T-helper 17 cell (primary cell): ENCODE data around the gene RARB. TPM values are rescaled to one million over a fixed set of nuclear protein-coding genes. Genes with fewer than 3 reads are reported as not detected.

Experiments
- ATAC-seq: fragments of 150-1000 bp; cut with Tn5 transposase; 2 replicates; pipeline ENCODE4 v1.10.0; 2021; ENCODE audit warnings: mild to moderate bottlenecking, moderate library complexity
- DNase-seq, 3 donors: peaks; one replicate each; pipeline versions ENCODE4 v3.0.0 to v3.0.0-alpha.2; 2020 to 2021
- H3K9me3 ChIP-seq: one replicate; pipeline ENCODE4 v1.7.0; 2013; ENCODE audit warnings: low read length, mild to moderate bottlenecking; ENCODE audit not compliant: control insufficient read depth, poor library complexity, severe bottlenecking
- H3K27ac Mint-ChIP-seq: one replicate; pipeline ENCODE4 v1.8.0; 2022; ENCODE audit warnings: mild to moderate bottlenecking, moderate library complexity, mixed read lengths
- H3K27me3 Mint-ChIP-seq: one replicate; pipeline ENCODE4 v1.8.0; 2022; ENCODE audit warnings: mixed read lengths
- H3K36me3 Mint-ChIP-seq: one replicate; pipeline ENCODE4 v1.8.0; 2022; ENCODE audit warnings: low read depth, mixed read lengths
- H3K4me1 Mint-ChIP-seq: one replicate; pipeline ENCODE4 v1.8.0; 2022; ENCODE audit warnings: mild to moderate bottlenecking, mixed read lengths
- H3K4me3 Mint-ChIP-seq: one replicate; pipeline ENCODE4 v1.8.0; 2022; ENCODE audit warnings: mild to moderate bottlenecking, moderate library complexity, mixed read lengths
- total RNA-seq, 4 donors: library from RNA in 2 of 4; stranded (reverse) in 2 of 4; gene quantifications; one replicate each; pipeline ENCODE4 v1.2.3 and lab custom pipeline; 2022 to 2026

The RARB gene
- total RNA-seq (not detected), total RNA-seq (lab: John Stamatoyannopoulos, UW) (0 to 0.23 reads per million in 2 donors)

DNA sequence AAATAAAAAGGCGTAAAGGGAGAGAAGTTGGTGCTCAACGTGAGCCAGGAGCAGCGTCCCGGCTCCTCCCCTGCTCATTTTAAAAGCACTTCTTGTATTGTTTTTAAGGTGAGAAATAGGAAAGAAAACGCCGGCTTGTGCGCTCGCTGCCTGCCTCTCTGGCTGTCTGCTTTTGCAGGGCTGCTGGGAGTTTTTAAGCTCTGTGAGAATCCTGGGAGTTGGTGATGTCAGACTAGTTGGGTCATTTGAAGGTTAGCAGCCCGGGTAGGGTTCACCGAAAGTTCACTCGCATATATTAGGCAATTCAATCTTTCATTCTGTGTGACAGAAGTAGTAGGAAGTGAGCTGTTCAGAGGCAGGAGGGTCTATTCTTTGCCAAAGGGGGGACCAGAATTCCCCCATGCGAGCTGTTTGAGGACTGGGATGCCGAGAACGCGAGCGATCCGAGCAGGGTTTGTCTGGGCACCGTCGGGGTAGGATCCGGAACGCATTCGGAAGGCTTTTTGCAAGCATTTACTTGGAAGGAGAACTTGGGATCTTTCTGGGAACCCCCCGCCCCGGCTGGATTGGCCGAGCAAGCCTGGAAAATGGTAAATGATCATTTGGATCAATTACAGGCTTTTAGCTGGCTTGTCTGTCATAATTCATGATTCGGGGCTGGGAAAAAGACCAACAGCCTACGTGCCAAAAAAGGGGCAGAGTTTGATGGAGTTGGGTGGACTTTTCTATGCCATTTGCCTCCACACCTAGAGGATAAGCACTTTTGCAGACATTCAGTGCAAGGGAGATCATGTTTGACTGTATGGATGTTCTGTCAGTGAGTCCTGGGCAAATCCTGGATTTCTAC is at the start of gene RARB:
Gene RARB (plus strand): TSS at position 322 of the 847 bp plus-strand sequence. CDS start 469 bp downstream, at position 791.
- Mint-ChIP-seq H3K36me3 (no peaks in the 10 kb centered on the region), H3K4me3 (peak within 1 kb of the TSS; percentile 49), H3K27ac (no peak within 1 kb of the TSS), H3K27me3 (peaks cover 71% of the 10 kb centered on the region), H3K4me1 (peaks cover 4% of the 10 kb centered on the region)
- ATAC-seq (no peak), DNase-seq (no peak)
- H3K9me3 ChIP-seq, result no peaks in the 10 kb centered on the region

DNA sequence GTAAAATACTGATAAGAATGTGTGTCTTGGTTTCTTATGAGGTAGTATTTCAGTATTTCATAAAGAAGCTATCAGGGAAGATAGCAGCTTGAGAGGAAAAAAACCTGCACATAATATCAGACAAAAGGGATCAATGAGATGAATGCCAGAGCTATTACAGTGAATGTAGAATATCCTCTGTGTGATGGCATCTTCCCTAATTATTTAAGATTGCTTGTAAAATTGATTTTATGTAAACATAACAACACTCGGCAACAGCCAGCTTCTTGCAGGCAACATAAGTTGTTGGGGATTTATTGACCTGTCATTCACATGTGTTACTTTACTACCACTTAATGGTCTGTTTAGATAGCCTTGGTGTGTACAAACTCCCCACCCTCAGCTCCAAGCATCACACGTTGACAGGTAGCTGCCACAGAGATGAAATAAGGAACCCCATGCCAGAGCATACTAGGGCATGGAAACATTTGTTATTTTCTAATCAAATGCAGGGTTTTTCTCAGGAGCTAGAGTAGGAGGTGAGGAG is 49.2 kb upstream of the RARB start:
- H3K27ac Mint-ChIP-seq, result no peak overlapping the region
- H3K4me1 Mint-ChIP-seq, result no peaks in the 10 kb centered on the region
- H3K9me3 ChIP-seq, result no peaks in the 10 kb centered on the region
- no peaks in the 10 kb centered on the region for H3K27me3 Mint-ChIP-seq
- H3K4me3 Mint-ChIP-seq, result no peak overlapping the region
- ATAC-seq, result no peak
- no peaks in the 10 kb centered on the region for H3K36me3 Mint-ChIP-seq
- DNase-seq, result no peak

DNA sequence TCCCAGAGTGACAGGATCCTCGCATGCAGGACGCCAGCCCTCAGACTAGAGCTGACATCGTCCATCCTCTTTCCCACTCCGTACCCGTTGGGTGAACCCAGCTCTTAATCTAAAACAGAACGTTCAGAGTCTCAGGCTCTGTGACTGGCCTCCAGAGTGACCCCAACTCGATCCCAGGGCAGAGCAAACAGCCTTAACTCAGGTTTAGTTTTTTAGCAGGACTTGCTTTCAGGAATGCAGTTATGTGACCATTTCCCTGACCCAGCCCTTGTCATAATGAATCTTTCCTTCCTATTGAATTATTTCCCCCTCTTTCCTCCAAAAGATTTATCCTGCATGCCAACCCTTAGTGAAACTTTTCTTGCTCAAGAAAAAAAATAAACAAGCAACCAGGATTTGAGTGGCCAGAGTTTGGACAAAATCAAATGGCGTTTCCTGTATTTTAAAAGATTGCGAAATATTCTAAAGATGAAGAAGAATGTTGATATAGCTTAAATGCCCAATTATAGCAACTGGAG is 47.8 kb upstream of the RARB start:
- H3K27ac Mint-ChIP-seq, result no peak overlapping the region
- no peaks in the 10 kb centered on the region for H3K4me1 Mint-ChIP-seq
- no peak for DNase-seq
- H3K9me3 ChIP-seq, result no peaks in the 10 kb centered on the region
- no peak for ATAC-seq
- H3K36me3 Mint-ChIP-seq, result no peaks in the 10 kb centered on the region
- H3K4me3 Mint-ChIP-seq, result no peak overlapping the region
- no peaks in the 10 kb centered on the region for H3K27me3 Mint-ChIP-seq

DNA sequence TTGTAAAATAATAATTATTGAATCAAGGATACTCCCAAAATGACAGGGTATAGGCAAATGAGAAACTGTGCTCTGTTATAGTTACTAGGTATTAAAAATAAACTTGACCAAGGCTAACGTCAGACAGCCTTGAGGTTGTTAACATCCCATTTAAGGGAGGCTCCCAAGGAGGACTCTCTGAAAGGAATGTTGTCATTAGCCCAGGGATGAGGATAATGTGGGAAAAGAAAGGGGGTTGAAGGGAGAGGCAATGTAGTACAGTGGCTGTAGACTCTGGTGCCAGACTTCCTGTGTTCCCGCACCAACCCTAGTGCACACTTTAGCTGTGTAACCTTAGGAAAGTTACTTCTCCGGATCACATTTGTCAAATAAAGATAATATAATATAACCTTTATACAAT is 47.0 kb upstream of the RARB start:
- Mint-ChIP-seq H3K4me3 (no peak overlapping the region), H3K27ac (no peak overlapping the region), H3K27me3 (no peaks in the 10 kb centered on the region), H3K36me3 (no peaks in the 10 kb centered on the region), H3K4me1 (no peaks in the 10 kb centered on the region)
- DNase-seq, result no peak
- ATAC-seq, result no peak
- H3K9me3 ChIP-seq, result no peaks in the 10 kb centered on the region

DNA sequence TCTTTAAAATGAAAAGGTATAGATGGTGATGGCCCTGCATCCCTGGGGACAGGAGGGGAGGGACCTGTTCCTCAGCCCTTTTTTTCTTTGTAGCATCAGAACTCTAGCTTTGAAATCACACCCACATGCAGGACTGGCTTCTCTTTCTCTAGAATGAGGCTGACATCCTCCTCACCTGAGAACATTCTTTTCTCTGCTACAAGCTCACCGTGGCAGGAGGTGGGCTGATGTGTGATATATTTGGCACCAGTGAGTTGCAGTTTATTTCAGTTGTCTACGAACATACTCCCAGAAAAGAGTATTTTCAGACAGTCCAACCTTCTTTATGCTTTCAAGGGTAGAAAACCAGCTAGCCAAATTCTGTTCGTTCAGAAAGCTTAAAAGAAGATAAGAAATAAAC is 43.6 kb upstream of the RARB start:
- ATAC-seq (no peak), DNase-seq (no peak)
- Mint-ChIP-seq H3K27ac (no peak overlapping the region), H3K4me3 (no peak overlapping the region), H3K4me1 (no peaks in the 10 kb centered on the region), H3K27me3 (no peaks in the 10 kb centered on the region), H3K36me3 (no peaks in the 10 kb centered on the region)
- no peaks in the 10 kb centered on the region for H3K9me3 ChIP-seq

DNA sequence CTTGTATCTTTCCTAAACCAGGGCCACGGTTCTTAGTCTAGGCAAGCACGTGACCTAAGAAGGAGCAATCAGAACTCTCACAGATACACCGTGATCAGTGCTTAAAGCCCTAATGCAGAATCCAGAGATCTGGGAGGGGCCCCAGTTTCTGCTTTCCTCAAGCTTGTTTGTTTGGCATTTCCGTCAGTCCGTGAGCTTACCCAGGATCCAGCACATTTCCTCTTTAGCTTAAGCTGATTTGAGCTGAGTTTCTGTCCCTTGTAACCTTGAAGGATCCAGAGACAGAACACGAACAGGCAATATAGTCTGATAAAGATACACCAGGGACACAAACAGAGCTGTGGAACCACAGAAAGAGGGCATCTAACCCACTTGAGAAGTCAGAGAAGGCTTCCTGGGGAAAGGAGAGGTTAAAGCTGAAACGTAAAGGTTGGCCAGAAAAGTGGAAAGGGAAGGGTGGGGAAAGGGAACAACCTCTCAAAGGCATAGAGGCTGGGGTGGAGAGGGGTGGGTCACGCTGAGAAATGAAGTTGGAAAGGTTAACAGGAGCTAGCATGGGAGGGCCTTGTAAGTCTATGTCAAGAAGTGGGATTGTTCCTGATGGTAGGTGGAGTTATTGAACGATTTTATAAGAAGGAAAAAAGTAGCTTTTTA is 42.1 kb upstream of the RARB start:
- no peaks in the 10 kb centered on the region for H3K27me3 Mint-ChIP-seq
- H3K9me3 ChIP-seq, result no peaks in the 10 kb centered on the region
- no peak for DNase-seq
- H3K36me3 Mint-ChIP-seq, result no peaks in the 10 kb centered on the region
- H3K4me1 Mint-ChIP-seq, result no peaks in the 10 kb centered on the region
- no peak overlapping the region for H3K4me3 Mint-ChIP-seq
- H3K27ac Mint-ChIP-seq, result no peak overlapping the region
- ATAC-seq, result no peak

DNA sequence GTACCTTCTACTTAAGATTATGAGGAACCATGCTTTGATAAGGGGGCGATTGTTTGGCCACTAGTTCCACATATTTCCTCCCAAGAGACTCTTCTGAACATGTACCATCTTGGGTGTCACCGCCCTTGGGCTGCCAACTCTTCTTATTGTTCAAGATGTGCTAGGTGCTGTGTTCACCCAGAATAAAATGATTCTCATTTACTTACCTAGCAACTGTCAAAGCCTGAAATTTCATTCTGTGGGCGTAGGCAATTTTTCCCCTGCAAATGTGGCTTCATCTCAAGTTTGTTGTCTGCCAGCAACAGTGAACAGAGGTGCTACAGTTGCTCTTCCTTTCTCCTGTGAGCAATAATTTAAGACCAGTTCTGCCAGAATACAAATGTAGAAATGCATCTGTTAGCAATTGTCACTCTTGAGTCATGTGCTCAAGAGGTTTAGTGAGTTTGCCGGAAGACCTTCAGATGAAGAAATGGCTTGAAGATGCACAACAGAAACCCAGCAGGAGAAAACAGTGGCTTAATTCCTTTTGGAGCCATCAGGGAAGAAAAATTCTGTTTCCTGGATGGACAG is 41.3 kb upstream of the RARB start:
- H3K9me3 ChIP-seq, result no peaks in the 10 kb centered on the region
- Mint-ChIP-seq H3K4me3 (no peak overlapping the region), H3K27me3 (no peaks in the 10 kb centered on the region), H3K4me1 (no peaks in the 10 kb centered on the region), H3K36me3 (no peaks in the 10 kb centered on the region), H3K27ac (no peak overlapping the region)
- no peak for ATAC-seq
- DNase-seq, result no peak

DNA sequence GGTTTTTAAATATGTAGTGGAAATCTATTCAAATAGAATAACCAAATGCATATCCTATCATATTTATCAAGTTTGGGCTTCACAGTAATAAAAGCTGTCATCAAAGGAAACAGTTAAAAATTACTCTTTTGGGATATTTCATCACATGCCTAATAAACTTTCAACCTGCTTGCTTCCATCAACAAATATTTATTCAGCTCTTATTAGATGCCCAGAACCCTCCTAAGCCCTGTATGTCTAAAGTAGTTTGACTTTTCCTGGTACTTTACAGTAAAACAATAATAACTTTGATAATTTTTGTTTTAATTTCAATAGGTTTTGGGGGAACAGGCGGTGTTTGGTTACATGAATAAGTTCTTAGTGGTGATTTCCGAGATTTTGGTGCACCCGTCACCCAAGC is 37.5 kb upstream of the RARB start:
- no peak for ATAC-seq
- no peaks in the 10 kb centered on the region for H3K9me3 ChIP-seq
- H3K27me3 Mint-ChIP-seq, result no peaks in the 10 kb centered on the region
- H3K4me3 Mint-ChIP-seq, result no peak overlapping the region
- H3K27ac Mint-ChIP-seq, result no peak overlapping the region
- H3K36me3 Mint-ChIP-seq, result no peaks in the 10 kb centered on the region
- DNase-seq, result no peak
- no peaks in the 10 kb centered on the region for H3K4me1 Mint-ChIP-seq

DNA sequence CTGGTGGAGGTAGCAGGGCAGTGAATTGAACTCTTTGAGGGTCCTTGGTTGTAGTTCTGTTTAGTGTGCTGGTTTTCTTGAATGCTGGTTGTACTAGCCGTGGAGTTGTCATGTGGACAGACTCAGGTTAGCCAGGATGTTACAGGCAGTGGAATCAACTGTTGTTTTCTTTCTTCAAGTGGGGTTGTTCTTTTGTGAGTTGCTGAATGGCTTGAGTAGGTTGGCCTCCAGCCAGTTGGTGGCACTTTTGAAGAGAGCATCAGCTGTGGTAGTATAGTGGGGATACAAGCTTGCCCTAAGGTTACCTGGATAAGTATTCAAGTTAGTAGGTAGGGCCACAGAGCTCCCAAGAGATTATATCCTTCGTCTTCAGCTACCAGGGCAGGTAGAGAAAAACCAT is 31.8 kb upstream of the RARB start:
- Mint-ChIP-seq H3K36me3 (no peaks in the 10 kb centered on the region), H3K27ac (no peak overlapping the region), H3K27me3 (no peaks in the 10 kb centered on the region), H3K4me1 (no peaks in the 10 kb centered on the region), H3K4me3 (no peak overlapping the region)
- no peak for DNase-seq
- H3K9me3 ChIP-seq, result no peaks in the 10 kb centered on the region
- no peak for ATAC-seq

DNA sequence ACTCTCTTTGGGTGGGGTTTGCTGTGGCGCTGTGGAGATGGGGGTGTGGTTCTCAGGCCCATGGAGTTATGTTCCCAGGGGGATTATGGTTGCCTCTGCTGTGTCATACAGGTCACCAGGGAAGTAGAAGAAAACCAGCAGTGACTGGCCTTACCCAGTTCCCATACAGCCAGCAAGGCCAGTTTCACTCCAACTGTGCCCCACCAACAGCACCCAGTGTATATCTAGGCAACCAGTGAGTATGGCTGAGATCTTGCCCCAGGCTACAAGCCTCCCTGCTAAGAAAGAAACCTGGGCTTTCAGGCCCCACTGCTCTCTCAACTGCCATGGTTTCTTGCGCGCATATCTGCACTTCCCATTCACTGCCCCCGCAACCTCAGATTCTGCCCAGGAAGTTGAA is 31.4 kb upstream of the RARB start:
- Mint-ChIP-seq H3K27me3 (no peaks in the 10 kb centered on the region), H3K36me3 (no peaks in the 10 kb centered on the region), H3K4me1 (no peaks in the 10 kb centered on the region), H3K27ac (no peak overlapping the region), H3K4me3 (no peak overlapping the region)
- DNase-seq (no peak), ATAC-seq (no peak)
- no peaks in the 10 kb centered on the region for H3K9me3 ChIP-seq

DNA sequence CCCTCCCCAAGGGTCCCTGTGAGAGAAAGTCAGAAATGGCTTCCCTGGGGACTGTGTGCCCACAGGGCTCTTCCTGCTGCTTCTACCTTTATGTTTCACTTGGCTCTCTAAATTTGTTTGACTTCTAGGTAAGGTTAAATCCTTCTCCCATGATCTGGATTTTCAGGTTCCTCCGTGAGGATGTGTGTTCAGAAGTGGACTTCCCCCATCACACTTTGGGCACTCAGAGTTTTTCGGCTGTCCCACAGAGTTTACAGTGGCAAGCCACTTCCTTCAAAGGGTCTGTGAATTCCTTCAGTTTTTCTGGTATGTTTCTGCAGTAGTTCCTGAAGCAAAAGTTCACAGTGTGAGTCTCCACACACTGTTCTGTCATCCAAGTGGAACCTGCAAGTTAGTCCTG is 30.9 kb upstream of the RARB start:
- ATAC-seq (no peak), DNase-seq (no peak)
- no peaks in the 10 kb centered on the region for H3K36me3 Mint-ChIP-seq

DNA sequence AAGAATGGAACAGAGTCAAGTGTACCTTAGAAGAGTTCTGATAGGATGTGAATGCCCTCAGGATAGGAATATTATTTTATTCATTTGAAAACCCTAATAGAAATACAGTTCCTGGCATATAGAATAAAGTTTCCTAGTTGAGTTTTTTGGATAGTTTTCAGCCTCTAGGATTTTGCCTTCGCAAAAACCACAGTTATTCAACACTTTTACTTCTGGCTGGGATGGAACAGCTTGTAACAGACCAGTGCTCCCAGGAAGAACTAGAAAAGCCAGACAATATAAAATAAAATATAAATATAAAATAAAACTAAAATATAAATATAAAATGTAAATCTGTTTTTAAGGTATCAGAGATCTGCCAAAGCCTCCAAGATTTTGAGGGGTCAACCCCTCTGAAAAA is 27.5 kb upstream of the RARB start:
- no peak for DNase-seq
- no peak for ATAC-seq
- Mint-ChIP-seq H3K27ac (no peak overlapping the region), H3K27me3 (no peaks in the 10 kb centered on the region), H3K4me3 (no peak overlapping the region), H3K36me3 (no peaks in the 10 kb centered on the region), H3K4me1 (no peaks in the 10 kb centered on the region)
- H3K9me3 ChIP-seq, result no peaks in the 10 kb centered on the region

More for the DNA sequence above, 30.9 kb upstream of the RARB start:
- no peak overlapping the region for H3K4me3 Mint-ChIP-seq
- no peak overlapping the region for H3K27ac Mint-ChIP-seq
- no peaks in the 10 kb centered on the region for H3K9me3 ChIP-seq
- H3K27me3 Mint-ChIP-seq, result no peaks in the 10 kb centered on the region
- H3K4me1 Mint-ChIP-seq, result no peaks in the 10 kb centered on the region

DNA sequence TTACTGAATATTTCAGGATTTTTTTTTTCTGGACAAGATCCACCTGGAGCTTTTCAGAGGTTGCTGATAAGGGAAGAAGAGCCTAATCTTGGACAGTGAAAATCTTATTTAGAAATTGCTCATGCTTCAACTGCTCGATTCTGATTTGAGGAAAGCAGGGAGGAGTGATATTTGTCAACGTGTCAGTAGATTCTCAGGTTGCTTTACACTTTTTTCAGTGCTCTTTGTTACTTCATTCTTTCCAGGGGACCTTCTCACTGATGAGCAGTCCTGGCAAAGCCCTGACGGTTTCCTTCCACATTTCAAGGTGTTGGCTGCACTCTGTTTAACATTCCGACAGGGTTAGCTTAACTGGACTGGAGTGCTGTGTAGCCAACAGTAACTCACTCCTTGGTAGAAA is 24.1 kb upstream of the RARB start:
- H3K9me3 ChIP-seq, result no peaks in the 10 kb centered on the region
- Mint-ChIP-seq H3K4me1 (no peaks in the 10 kb centered on the region), H3K27me3 (no peaks in the 10 kb centered on the region), H3K4me3 (no peak overlapping the region), H3K36me3 (no peaks in the 10 kb centered on the region), H3K27ac (no peak overlapping the region)
- DNase-seq, result no peak
- ATAC-seq, result no peak
